Hematopoietic multipotent progenitor cell treated with erythropoietin and hydrocortisone succinate and interleukin-3 and kit ligand, for 8 days (in vitro differentiated cells): ENCODE measurements around the gene GSTM4.
A peak's percentile ranks its signal among the peaks of the same experiment; 100 is the strongest.
"Not testable (repeated sequence)": the region's sequence is repeated elsewhere in the genome, so short reads cannot be mapped to it uniquely, and the experiment has no call there.

Experiments used
- DNase-seq: peaks from one replicate; pipeline ENCODE4 v3.0.0-alpha.2; 2015

The GSTM4 gene

GRCh38 chr1:109639841-109640184 is 16.1 kb upstream of the GSTM4 start:
- no peak for DNase-seq

DNA sequence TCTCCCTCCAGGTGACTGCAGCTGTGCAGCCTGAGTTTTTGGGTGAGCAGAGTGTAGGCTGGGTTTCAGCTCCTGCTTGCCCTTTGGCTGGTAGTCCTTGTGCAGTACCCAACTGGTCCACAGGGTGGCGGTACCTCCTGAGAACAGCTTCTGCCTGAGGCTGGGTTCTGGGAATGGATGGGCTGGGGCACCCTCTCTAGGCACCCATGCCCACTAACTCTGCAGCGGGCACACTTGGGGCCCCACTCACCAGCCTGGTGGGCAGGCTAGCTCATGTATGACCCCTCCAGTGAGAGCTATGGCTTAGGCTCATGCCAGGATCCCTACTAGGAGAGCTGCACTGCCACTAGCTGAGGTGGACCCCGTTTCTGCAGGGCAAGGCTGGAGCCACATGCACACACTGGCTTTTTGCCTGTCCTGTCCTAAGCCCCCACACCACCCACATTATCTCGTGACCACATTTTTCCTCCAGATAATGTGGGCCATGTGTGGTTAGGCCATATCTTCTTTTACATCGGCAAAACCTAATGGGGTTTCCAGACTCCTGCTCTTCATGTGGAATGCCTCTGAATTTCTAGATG is 15.5 kb upstream of the GSTM4 start:
- DNase-seq: peak; percentile 88

DNA sequence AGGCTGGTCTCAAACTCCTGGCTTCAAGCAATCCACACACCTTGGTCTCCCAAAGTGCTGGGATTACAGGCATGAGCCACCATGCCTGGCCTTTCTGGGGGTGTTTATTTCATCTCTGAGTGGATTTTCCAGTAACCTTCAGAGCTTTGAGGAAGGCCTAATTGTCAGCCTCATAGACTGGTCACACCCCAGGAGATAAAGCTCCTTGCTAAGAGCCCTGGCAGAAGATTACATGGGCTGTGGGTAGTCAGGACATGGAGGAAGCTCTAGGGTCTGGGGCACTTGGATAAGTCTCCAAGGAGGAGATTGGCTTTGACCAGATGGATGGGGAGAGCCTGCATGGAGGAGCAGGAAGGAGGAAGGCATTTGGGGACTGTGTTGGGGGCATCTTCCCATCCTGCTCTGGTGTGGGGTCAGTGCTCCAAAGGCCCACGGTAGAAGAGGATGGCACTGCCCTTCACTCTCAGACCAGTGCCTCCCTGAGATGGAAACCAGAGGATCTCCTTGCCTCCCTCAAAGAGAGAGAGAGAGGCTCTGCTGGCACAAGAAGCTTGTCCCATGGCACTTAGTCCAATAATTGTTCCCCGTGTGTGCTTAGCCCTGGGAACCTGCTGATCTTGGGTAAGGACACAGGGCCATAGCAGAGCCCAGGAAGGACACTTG is 14.7 kb upstream of the GSTM4 start:
- DNase-seq: peak; percentile 68

DNA sequence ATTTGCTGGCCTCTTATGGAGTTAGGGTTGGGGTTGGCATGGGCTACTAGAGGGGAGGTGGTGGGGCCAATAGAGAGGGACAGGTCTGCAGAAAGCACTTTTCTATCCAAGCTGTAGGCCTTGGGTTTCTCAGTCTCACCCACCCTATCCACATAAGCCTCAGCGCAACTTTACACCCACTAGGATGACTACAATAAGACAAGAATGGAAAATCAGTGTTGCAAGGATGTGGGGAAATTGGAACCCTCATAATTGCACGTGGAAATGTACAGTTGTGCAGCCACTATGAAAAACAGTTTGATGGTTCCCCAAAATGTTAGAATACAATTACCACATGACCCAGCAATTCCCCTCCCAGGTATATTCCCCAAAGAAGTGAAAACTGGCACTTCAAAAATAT is 14.0 kb upstream of the GSTM4 start:
- DNase-seq: no peak

DNA sequence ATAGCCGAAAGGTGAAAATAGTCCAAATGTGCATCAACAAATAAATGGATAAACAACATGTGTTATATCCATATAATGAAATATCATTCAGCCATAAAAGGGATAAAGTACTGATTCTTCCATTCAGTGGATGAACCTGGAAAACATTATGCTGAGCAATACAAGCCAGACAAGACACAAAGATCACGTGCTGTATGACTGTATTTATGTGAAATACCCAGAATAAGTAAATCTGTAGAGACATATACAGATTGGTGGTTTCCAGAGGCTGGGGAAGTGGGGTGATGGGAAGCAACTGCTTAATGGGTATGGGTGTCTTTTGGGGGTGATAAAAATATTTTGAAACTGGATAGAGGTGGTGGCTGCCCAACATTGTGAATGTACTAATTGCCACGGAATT is 13.3 kb upstream of the GSTM4 start:
- no peak for DNase-seq

GRCh38 chr1:109643385-109644230 is 12.3 kb upstream of the GSTM4 start:
- peak; percentile 84 for DNase-seq

DNA sequence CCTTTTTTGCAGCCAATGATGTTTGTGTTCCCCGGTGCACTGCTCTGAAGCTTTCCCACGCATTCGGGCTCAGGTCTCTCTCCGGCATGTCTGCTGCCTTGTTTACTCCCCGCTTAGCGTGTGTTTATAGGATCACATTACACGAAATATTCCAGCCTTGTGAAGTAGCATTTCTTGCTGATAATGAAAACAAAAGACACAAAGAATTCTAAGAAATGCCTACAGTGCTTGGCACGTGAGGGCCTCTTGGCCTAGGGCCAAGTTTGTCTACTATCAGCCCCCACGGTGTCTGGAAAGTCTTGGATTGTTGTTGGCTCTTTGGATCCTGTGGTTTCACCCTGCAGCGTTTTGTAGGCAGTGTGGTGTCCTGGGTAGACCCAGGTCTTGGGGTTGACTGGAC is 11.2 kb upstream of the GSTM4 start:
- DNase-seq: peak; percentile 89

- peak; percentile 60 for DNase-seq
Measured at GRCh38 chr1:109649491-109649914, 6.4 kb upstream of the GSTM4 start.

DNA sequence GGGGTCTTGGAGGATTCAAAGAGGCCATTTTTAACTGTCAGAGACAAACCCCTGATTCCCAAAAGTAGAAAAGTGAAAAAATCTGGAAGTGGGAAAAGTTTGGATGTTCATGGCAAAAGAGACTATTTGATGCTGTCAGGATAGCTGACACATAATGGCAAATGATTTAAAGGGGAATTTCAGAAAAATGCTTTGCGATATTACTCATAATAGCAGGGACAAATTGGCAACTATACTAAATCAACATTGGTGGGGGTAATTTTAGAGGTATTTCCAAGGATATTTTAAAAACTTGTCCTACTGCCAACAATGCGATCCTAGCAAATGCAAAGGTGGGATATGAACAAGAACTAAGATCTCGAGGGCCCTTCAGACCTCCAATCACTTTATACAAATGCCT is 5.3 kb upstream of the GSTM4 start:
- DNase-seq: no peak

GRCh38 chr1:109652402-109652801 is 3.5 kb upstream of the GSTM4 start:
- no peak for DNase-seq

- DNase-seq: no peak
Measured at GRCh38 chr1:109653306-109653705, 2.6 kb upstream of the GSTM4 start.

DNA sequence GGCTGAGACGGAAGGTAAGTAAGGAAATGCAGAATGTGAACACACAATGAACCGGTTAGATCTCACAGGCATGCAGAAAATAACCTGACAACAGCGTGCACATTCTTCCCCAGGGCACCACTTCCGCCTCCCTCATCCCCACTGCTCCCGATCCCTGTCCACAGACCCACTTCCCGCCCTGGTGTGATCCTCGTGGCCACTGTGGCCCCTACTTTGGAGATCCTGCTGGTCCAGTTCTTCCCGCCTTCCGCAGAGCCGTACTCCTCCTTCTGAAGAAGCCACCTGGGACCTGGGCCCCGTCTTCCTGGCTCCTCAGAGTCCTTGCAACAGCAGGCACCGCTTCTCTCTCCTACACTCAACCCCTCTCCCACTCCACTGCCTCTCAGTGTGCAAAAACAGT is 1.4 kb upstream of the GSTM4 start:
- DNase-seq: no peak

DNA sequence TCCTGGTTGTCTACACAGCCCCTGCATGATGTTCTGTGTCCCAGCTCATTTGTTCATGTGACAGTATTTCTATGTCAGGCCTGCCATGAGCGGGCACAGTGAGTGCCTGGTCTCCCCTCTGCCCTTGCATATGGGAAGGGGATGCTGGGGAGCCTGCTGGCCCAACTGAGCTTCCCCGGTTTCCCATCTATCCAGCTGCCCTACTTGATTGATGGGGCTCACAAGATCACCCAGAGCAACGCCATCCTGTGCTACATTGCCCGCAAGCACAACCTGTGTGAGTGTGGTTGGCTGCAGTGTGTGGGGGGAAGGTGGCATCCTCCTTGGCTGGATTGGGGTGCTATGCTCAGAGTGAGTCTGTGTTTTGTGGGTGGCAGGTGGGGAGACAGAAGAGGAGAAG is 1.5 kb downstream of the GSTM4 start:
- DNase-seq: no peak

DNA sequence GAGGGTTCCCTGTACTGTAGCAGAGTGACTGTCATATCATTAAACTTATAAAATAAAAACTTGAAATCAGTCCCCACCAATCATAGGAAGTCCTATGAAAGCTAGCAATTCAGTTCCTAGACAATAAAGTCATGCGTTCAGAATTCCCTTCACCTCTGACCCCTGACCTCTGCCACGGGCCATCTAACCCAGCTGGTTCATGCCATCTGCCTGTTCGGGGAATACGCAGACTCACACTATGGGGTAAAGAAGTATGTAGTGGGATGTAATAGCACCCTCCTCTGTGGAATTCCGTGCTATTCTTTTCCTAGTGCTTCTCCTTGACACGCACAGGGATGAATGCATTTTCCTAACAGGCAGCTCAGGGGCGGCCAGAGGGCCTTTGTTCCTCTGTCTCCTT is 2.1 kb downstream of the GSTM4 start:
- DNase-seq: no peak

- no peak for DNase-seq
Measured at GRCh38 chr1:109658533-109659042, 2.7 kb downstream of the GSTM4 start.

- no peak for DNase-seq
Measured at GRCh38 chr1:109659145-109659544, 3.2 kb downstream of the GSTM4 start.

DNA sequence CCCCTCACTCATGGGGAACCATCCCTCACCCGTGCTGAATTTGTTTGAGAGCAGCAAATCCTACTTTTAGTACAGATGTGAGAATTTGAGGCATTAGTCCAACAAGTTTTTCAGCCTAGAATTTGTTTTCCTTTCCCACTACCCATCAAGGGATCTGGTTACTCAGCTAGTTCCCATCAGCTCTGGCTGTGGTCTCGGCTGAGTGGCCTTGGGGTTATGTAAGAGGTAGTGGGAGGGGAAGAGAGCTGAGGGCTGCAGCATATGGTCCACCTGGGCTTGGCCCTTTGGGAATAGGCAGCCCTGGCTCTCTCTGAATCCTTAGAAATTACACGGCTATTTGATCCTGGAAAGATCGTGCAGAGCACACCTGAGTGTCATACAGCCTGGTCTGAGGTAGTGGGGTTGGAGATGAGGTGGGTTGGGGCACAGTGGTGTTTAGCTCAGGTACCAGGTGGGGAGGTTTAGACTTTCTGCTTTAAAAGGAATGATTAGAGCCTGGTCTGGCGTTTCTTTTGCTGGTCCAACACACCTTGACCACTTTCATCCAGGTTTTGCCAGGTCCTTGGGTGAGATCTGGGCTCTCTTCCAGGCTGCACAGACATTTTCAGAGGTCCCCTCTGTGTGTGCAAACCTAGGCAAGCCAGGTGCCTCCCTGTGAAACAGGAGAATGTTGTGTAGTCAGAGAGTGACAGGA is 4.2 kb downstream of the GSTM4 start:
- no peak for DNase-seq

DNA sequence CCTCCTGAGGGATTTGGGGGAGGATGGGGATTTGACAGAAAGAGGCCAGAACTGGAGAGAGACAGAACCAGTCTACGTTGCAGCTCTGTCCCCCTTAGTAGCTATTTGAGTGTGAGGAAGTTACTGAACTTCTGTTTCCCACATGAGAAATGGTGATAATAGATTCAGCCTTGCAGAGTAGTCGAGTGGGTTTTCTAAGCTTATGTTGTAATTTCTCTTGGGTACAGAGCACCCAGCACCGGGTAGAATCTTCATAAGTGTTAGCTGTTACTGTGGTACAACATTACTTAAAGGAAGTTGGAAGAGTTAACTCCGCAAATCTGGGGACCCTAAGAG is 4.8 kb downstream of the GSTM4 start:
- not testable (repeated sequence) for DNase-seq

DNA sequence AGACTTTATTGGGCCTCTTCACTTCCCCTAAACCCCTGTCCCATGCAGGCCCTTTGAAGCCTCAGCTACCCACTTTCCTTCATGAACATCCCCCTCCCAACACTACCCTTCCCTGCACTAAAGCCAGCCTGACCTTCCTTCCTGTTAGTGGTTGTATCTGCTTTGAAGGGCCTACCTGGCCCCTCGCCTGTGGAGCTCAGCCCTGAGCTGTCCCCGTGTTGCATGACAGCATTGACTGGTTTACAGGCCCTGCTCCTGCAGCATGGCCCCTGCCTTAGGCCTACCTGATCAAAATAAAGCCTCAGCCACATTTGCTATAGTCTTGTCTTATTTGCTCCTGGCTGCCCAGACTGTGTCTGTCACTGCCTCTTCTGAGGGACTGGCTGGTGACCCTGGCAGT is 5.5 kb downstream of the GSTM4 start:
- DNase-seq: no peak

GRCh38 chr1:109664671-109665070 is 8.8 kb downstream of the GSTM4 start:
- no peak for DNase-seq

- DNase-seq: peak; percentile 90
Measured at GRCh38 chr1:109667452-109668122, 11.7 kb downstream of the GSTM4 start, which contains the start of gene GSTM2. GSTM2 (plus strand) TSS chr1:109668057; CDS start chr1:109668116, 59 bp downstream.

GRCh38 chr1:109668123-109668775 is 12.3 kb downstream of the GSTM4 start:
- no peak for DNase-seq
